HUES6 (cell line): ENCODE measurements around the gene CD84.
"Not testable (repeated sequence)": the region's sequence is repeated elsewhere in the genome, so short reads cannot be mapped to it uniquely, and the experiment has no call there.

Source experiments
- H3K27ac ChIP-seq: 2 replicates; pipeline ENCODE4 v1.7.0; 2013; ENCODE audit warnings: low read depth, mild to moderate bottlenecking, low read length, inconsistent platforms
- H3K27me3 ChIP-seq: 2 replicates; pipeline ENCODE4 v1.6.1; 2013; ENCODE audit warnings: low read length; ENCODE audit not compliant: control insufficient read depth, insufficient read depth
- H3K36me3 ChIP-seq: 2 replicates; pipeline ENCODE4 v1.6.1; 2013; ENCODE audit warnings: low read length; ENCODE audit not compliant: control insufficient read depth, insufficient read depth
- H3K4me1 ChIP-seq: 2 replicates; pipeline ENCODE4 v1.6.1; 2013; ENCODE audit warnings: low read length; ENCODE audit not compliant: control insufficient read depth, insufficient read depth
- H3K4me3 ChIP-seq: 2 replicates; pipeline ENCODE4 v1.5.1; 2013; ENCODE audit warnings: low read depth, low read length
- H3K9ac ChIP-seq: one replicate; pipeline ENCODE4 v1.6.1; 2013; ENCODE audit warnings: mild to moderate bottlenecking, low read length
- H3K9me3 ChIP-seq: 2 replicates; pipeline ENCODE4 v1.6.1; 2013; ENCODE audit warnings: low read depth, low read length; ENCODE audit not compliant: control insufficient read depth, insufficient read depth

The CD84 gene

GRCh38 chr1:160584784-160585183 lies 5.5 kb upstream of the CD84 start:
- H3K9ac ChIP-seq: no peak overlapping the region
- no peaks in the 10 kb centered on the region for H3K27me3 ChIP-seq
- no peak overlapping the region for H3K4me3 ChIP-seq
- no peaks in the 10 kb centered on the region for H3K36me3 ChIP-seq
- H3K4me1 ChIP-seq: no peaks in the 10 kb centered on the region
- H3K9me3 ChIP-seq: no peaks in the 10 kb centered on the region
- no peak overlapping the region for H3K27ac ChIP-seq

GRCh38 chr1:160582976-160583375 lies 3.7 kb upstream of the CD84 start:
- H3K4me1 ChIP-seq, H3K27ac ChIP-seq, H3K9ac ChIP-seq, H3K9me3 ChIP-seq, H3K4me3 ChIP-seq, H3K27me3 ChIP-seq, H3K36me3 ChIP-seq: not testable (repeated sequence)

GRCh38 chr1:160581961-160582360 lies 2.7 kb upstream of the CD84 start:
- no peaks in the 10 kb centered on the region for H3K27me3 ChIP-seq
- H3K9me3 ChIP-seq: no peaks in the 10 kb centered on the region
- no peak overlapping the region for H3K27ac ChIP-seq
- no peak overlapping the region for H3K4me3 ChIP-seq
- no peak overlapping the region for H3K9ac ChIP-seq
- H3K4me1 ChIP-seq: no peaks in the 10 kb centered on the region
- no peaks in the 10 kb centered on the region for H3K36me3 ChIP-seq

- Histone ChIP-seq H3K27ac (no peak overlapping the region), H3K27me3 (no peaks in the 10 kb centered on the region), H3K36me3 (no peaks in the 10 kb centered on the region), H3K9me3 (no peaks in the 10 kb centered on the region), H3K9ac (no peak overlapping the region), H3K4me1 (no peaks in the 10 kb centered on the region), H3K4me3 (no peak overlapping the region)
Measured at GRCh38 chr1:160580221-160580812, 1.0 kb upstream of the CD84 start.

- H3K9me3 ChIP-seq: no peaks in the 10 kb centered on the region
- no peaks in the 10 kb centered on the region for H3K4me1 ChIP-seq
- no peak overlapping the region for H3K27ac ChIP-seq
- no peak overlapping the region for H3K9ac ChIP-seq
- no peaks in the 10 kb centered on the region for H3K27me3 ChIP-seq
- no peak overlapping the region for H3K4me3 ChIP-seq
- H3K36me3 ChIP-seq: no peaks in the 10 kb centered on the region
Measured at GRCh38 chr1:160578525-160579191, 638 bp downstream of the CD84 start.

GRCh38 chr1:160578175-160578524 lies 1.1 kb downstream of the CD84 start:
- H3K4me1 ChIP-seq: no peaks in the 10 kb centered on the region
- no peak overlapping the region for H3K9ac ChIP-seq
- no peaks in the 10 kb centered on the region for H3K36me3 ChIP-seq
- no peak overlapping the region for H3K27ac ChIP-seq
- no peaks in the 10 kb centered on the region for H3K27me3 ChIP-seq
- no peaks in the 10 kb centered on the region for H3K9me3 ChIP-seq
- no peak overlapping the region for H3K4me3 ChIP-seq

- H3K4me3 ChIP-seq: no peak overlapping the region
- no peak overlapping the region for H3K27ac ChIP-seq
- H3K27me3 ChIP-seq: no peaks in the 10 kb centered on the region
- no peaks in the 10 kb centered on the region for H3K9me3 ChIP-seq
- no peaks in the 10 kb centered on the region for H3K4me1 ChIP-seq
- no peaks in the 10 kb centered on the region for H3K36me3 ChIP-seq
- H3K9ac ChIP-seq: no peak overlapping the region
Measured at GRCh38 chr1:160577671-160578070, 1.6 kb downstream of the CD84 start.

GRCh38 chr1:160576884-160577283 lies 2.4 kb downstream of the CD84 start:
- Histone ChIP-seq H3K4me3 (no peak overlapping the region), H3K27me3 (no peaks in the 10 kb centered on the region), H3K4me1 (no peaks in the 10 kb centered on the region), H3K27ac (no peak overlapping the region), H3K36me3 (no peaks in the 10 kb centered on the region), H3K9me3 (no peaks in the 10 kb centered on the region), H3K9ac (no peak overlapping the region)

GRCh38 chr1:160576390-160576789 lies 2.9 kb downstream of the CD84 start:
- Histone ChIP-seq H3K9me3 (no peaks in the 10 kb centered on the region), H3K4me1 (no peaks in the 10 kb centered on the region), H3K27ac (no peak overlapping the region), H3K36me3 (no peaks in the 10 kb centered on the region), H3K27me3 (no peaks in the 10 kb centered on the region), H3K4me3 (no peak overlapping the region), H3K9ac (no peak overlapping the region)

- Histone ChIP-seq H3K9ac (no peak overlapping the region), H3K27ac (no peak overlapping the region), H3K4me3 (no peak overlapping the region), H3K27me3 (no peaks in the 10 kb centered on the region), H3K4me1 (no peaks in the 10 kb centered on the region), H3K36me3 (no peaks in the 10 kb centered on the region), H3K9me3 (no peaks in the 10 kb centered on the region)
Measured at GRCh38 chr1:160575112-160575664, 4.1 kb downstream of the CD84 start.

GRCh38 chr1:160570840-160571239 lies 8.5 kb downstream of the CD84 start:
- Histone ChIP-seq H3K36me3 (no peaks in the 10 kb centered on the region), H3K4me3 (no peak overlapping the region), H3K27me3 (no peaks in the 10 kb centered on the region), H3K27ac (no peak overlapping the region), H3K9ac (no peak overlapping the region), H3K4me1 (no peaks in the 10 kb centered on the region), H3K9me3 (no peaks in the 10 kb centered on the region)
